ENCODE data around the gene THRAP3. TPM values are rescaled to one million over a fixed set of nuclear protein-coding genes. Genes with fewer than 3 reads are reported as not detected.

THRAP3 gene, protein sequence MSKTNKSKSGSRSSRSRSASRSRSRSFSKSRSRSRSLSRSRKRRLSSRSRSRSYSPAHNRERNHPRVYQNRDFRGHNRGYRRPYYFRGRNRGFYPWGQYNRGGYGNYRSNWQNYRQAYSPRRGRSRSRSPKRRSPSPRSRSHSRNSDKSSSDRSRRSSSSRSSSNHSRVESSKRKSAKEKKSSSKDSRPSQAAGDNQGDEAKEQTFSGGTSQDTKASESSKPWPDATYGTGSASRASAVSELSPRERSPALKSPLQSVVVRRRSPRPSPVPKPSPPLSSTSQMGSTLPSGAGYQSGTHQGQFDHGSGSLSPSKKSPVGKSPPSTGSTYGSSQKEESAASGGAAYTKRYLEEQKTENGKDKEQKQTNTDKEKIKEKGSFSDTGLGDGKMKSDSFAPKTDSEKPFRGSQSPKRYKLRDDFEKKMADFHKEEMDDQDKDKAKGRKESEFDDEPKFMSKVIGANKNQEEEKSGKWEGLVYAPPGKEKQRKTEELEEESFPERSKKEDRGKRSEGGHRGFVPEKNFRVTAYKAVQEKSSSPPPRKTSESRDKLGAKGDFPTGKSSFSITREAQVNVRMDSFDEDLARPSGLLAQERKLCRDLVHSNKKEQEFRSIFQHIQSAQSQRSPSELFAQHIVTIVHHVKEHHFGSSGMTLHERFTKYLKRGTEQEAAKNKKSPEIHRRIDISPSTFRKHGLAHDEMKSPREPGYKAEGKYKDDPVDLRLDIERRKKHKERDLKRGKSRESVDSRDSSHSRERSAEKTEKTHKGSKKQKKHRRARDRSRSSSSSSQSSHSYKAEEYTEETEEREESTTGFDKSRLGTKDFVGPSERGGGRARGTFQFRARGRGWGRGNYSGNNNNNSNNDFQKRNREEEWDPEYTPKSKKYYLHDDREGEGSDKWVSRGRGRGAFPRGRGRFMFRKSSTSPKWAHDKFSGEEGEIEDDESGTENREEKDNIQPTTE
- total RNA-seq (2022; extraction: Qiagen RNA extraction; ENCODE audit: low read depth) = 51.2 to 74.6 TPM (median 57.1 TPM) in 5 replicates

DNA sequence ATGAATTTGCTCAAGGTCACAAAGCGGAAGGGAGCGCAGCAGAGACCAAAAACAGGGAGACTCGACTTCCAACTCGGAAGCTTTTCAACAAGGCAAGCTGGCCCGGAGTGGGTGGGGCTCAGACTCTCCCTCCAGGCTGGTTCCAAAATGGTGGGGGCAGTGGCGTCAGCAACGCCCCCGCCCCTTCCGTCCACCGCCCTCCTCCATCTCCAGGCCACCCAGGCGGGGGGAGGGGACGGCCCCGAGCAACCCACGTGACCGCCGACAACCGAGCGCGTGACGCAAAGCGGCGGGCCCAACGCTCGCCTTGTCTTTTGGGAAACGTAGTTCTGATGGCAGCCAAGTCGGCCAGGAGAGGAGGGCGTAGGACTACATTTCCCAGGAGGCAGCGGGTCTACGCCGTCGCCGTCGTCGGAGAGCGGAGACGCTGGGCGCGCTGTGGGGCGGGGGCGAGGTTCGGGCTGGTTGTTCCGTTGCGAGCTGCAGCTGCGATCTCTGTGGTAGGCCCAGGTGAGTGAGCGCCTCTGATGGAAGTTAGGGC is at the start of gene THRAP3:
THRAP3 (plus strand) TSS at position 448 of the 541 bp plus-strand sequence. CDS start 58,121 bp downstream, outside the sequence.

DNA sequence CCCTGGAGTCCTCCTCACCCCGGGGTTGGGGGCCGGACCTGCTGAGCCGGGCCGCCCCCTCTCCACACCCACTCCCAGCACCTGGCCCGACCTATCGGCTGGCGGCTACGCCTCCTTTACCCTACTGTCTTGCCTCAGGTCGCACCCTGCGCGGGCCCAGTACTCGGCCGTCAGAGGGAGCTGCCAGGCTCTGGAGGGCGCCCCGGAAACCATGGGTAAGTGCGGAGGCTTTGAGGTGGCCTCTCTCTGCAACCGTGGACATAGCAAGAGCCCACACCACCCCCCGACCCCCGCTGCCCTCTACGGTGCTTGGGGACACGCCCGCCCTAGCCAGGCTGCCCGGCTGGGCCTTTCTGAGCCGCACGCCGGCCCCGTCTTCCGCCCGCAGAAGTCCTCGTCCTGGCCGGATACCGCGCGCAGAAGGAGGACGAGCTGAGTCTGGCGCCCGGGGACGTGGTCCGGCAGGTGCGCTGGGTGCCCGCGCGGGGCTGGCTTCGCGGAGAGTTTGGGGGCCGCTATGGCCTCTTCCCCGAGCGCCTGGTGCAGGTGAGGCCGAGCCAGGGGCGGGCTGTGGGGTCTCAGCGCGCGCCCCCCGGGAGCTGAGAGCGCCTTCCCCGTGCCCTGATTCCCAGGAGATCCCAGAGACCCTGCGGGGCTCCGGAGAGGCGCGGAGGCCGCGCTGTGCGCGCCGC is 82.1 kb downstream of the THRAP3 start, which contains the start of gene SH3D21:
SH3D21 (plus strand) TSS at position 159 of the 692 bp plus-strand sequence; CDS start at position 212, 53 bp downstream.

DNA sequence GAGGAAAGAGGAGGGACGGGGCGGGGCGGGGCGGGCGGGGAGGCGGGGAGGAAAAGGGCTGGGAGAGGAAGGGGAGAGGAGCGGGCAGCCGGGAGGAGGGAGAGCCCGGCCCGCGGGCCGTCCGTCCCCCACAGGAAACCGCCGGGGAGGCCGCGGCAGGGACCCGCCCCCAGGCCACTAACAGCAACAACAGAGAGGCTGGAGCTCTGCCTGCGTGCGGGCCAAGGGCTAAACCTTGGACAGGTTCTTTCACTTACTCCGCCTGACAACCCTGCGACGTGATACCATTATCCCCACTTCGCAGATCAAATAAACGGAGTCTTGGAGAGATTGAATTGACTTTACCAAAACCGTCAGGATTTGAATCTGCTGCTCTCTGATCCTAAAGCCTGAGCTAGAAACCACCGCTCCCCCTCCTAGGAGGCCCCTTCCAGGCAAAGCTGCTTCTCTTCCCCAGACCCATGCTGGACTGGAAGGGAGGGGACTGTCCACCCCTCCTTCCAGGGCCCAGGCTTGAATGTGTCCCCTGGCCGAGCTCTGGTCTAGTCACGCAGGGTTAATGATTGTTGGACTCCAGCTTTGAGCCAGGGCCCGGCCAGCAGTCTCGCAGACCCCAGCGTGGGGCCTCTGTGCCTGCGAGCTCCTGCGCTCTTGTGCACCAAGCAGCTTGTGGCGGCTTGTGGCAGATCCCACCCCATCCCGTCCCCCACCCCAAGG is 99.6 kb downstream of the THRAP3 start, which contains the start of gene EVA1B:
EVA1B (minus strand) TSS at position 10 of the 717 bp plus-strand sequence. CDS start 608 bp downstream, outside the sequence.

Other genes starting within 250 kb of the THRAP3 start
- not detected in 5 replicates for gene TEKT2, start 140.3 kb upstream of the THRAP3 start, total RNA-seq (2022; extraction: Qiagen RNA extraction; ENCODE audit: low read depth)
- gene ADPRS, start 135.6 kb upstream of the THRAP3 start, total RNA-seq (2022; extraction: Qiagen RNA extraction; ENCODE audit: low read depth) = 21.6 to 27.0 TPM (median 26.3 TPM) in 5 replicates
- 0.06 to 0.15 TPM (median 0.09 TPM) in 5 replicates for gene COL8A2, start 99.2 kb upstream of the THRAP3 start, total RNA-seq (2022; extraction: Qiagen RNA extraction; ENCODE audit: low read depth)
- gene TRAPPC3, start 75.0 kb upstream of the THRAP3 start, total RNA-seq (2022; extraction: Qiagen RNA extraction; ENCODE audit: low read depth) = 75.2 to 90.1 TPM (median 78.4 TPM) in 5 replicates
- 103 to 127 TPM (median 117 TPM) in 5 replicates for gene MAP7D1, start 68.3 kb upstream of the THRAP3 start, total RNA-seq (2022; extraction: Qiagen RNA extraction; ENCODE audit: low read depth)
- gene SH3D21, start 81.9 kb downstream of the THRAP3 start, total RNA-seq (2022; extraction: Qiagen RNA extraction; ENCODE audit: low read depth) = 1.3 to 3.0 TPM (median 2.1 TPM) in 5 replicates
- 8.1 to 22.3 TPM (median 18.3 TPM) in 5 replicates for gene EVA1B, start 99.2 kb downstream of the THRAP3 start, total RNA-seq (2022; extraction: Qiagen RNA extraction; ENCODE audit: low read depth)
- 8.6 to 13.0 TPM (median 10.5 TPM) in 5 replicates for gene STK40, start 161.5 kb downstream of the THRAP3 start, total RNA-seq (2022; extraction: Qiagen RNA extraction; ENCODE audit: low read depth)
- 32.4 to 51.2 TPM (median 46.8 TPM) in 5 replicates for gene LSM10, start 173.5 kb downstream of the THRAP3 start, total RNA-seq (2022; extraction: Qiagen RNA extraction; ENCODE audit: low read depth)
- gene OSCP1, start 226.0 kb downstream of the THRAP3 start, total RNA-seq (2022; extraction: Qiagen RNA extraction; ENCODE audit: low read depth) = 5.0 to 8.1 TPM (median 6.1 TPM) in 5 replicates
- gene MRPS15, start 239.9 kb downstream of the THRAP3 start, total RNA-seq (2022; extraction: Qiagen RNA extraction; ENCODE audit: low read depth) = 72.8 to 87.6 TPM (median 84.6 TPM) in 5 replicates

Data from A549 treated with CpdA at 1 μM for 4 hours (cell line).